HepG2 (cell line): Measurements from ENCODE around the gene MILR1. TPM values are rescaled to one million over a fixed set of nuclear protein-coding genes. Genes with fewer than 3 reads are reported as not detected.

Experiments used
- ARID2 ChIP-seq: sonication (generic); formaldehyde crosslinking; IDR thresholded peaks from 2 replicates; pipeline ENCODE4 v1.8.1; 2022; ENCODE audit warnings: mild to moderate bottlenecking, missing genetic modification reagents, borderline replicate concordance
- BORCS8-MEF2B ChIP-seq: sonication (generic); formaldehyde crosslinking; IDR thresholded peaks from 2 replicates; pipeline ENCODE4 v1.8.0; 2022; ENCODE audit warnings: mild to moderate bottlenecking, missing genetic modification reagents
- ELF1 ChIP-seq: sonication (generic); formaldehyde crosslinking; IDR thresholded peaks from 2 replicates; pipeline ENCODE4 v1.4.0; 2020; ENCODE audit warnings: missing genetic modification reagents
- ESRRA ChIP-seq: sonication (generic); formaldehyde crosslinking; IDR thresholded peaks from 2 replicates; pipeline ENCODE4 v1.5.1; 2020; ENCODE audit warnings: mild to moderate bottlenecking, low read depth, missing genetic modification reagents
- HHEX ChIP-seq: IDR thresholded peaks from 2 replicates; pipeline ENCODE4 v1.6.1; 2016; ENCODE audit warnings: control low read depth
- IKZF5 ChIP-seq: IDR thresholded peaks from 2 replicates; pipeline ENCODE4 v1.6.1; 2018; ENCODE audit warnings: missing genetic modification reagents, mild to moderate bottlenecking, missing compliant biosample characterization
- MAFF ChIP-seq: IDR thresholded peaks from 2 replicates; pipeline ENCODE4 v1.6.1; 2011; ENCODE audit warnings: low read depth, low read length, improper control_type of control experiment
- MEF2D ChIP-seq: sonication (generic); formaldehyde crosslinking; IDR thresholded peaks from 2 replicates; pipeline ENCODE4 v1.5.1; 2020; ENCODE audit warnings: mild to moderate bottlenecking, missing genetic modification reagents
- NCOA5 ChIP-seq: sonication (generic); formaldehyde crosslinking; IDR thresholded peaks from 2 replicates; pipeline ENCODE4 v1.4.0; 2020; ENCODE audit warnings: missing genetic modification reagents
- NR2F2 ChIP-seq: IDR thresholded peaks from 2 replicates; pipeline ENCODE4 v1.6.1; 2012; ENCODE audit warnings: low read depth, inconsistent platforms, borderline replicate concordance
- PAWR ChIP-seq: sonication (generic); formaldehyde crosslinking; IDR thresholded peaks from 2 replicates; pipeline ENCODE4 v1.4.0; 2020; ENCODE audit warnings: missing genetic modification reagents, mild to moderate bottlenecking, borderline replicate concordance
- SNAPC2 ChIP-seq: sonication (generic); formaldehyde crosslinking; IDR thresholded peaks from 2 replicates; pipeline ENCODE4 v1.8.1; 2022; ENCODE audit warnings: mild to moderate bottlenecking, missing genetic modification reagents
- SP5 ChIP-seq: IDR thresholded peaks from 2 replicates; pipeline ENCODE4 v1.6.1; 2016; ENCODE audit warnings: low read depth, borderline replicate concordance
- THAP11 ChIP-seq: IDR thresholded peaks from 2 replicates; pipeline ENCODE4 v1.6.1; 2016; ENCODE audit warnings: missing biosample characterization, missing genetic modification reagents
- YY1 ChIP-seq: IDR thresholded peaks from 2 replicates; pipeline ENCODE4 v1.6.1; 2011; ENCODE audit warnings: low read length, low read depth, moderate library complexity, mild to moderate bottlenecking; ENCODE audit not compliant: insufficient read depth, insufficient replicate concordance
- ZBTB3 ChIP-seq: sonication (generic); formaldehyde crosslinking; IDR thresholded peaks from 2 replicates; pipeline ENCODE4 v1.4.0; 2020; ENCODE audit warnings: low read depth, mild to moderate bottlenecking, moderate library complexity, missing genetic modification reagents, borderline replicate concordance
- ZEB1 ChIP-seq: IDR thresholded peaks from 2 replicates; pipeline ENCODE4 v1.6.1; 2012; ENCODE audit warnings: mild to moderate bottlenecking, low read depth, inconsistent platforms; ENCODE audit not compliant: insufficient replicate concordance
- ZNF543 ChIP-seq: sonication (generic); formaldehyde crosslinking; IDR thresholded peaks from 2 replicates; pipeline ENCODE4 v1.4.0; 2020; ENCODE audit warnings: mild to moderate bottlenecking, missing genetic modification reagents
- ZNF841 ChIP-seq: sonication (generic); formaldehyde crosslinking; IDR thresholded peaks from 2 replicates; pipeline ENCODE4 v1.8.1; 2023; ENCODE audit warnings: missing genetic modification reagents, borderline replicate concordance
- polyA plus RNA-seq, 8 experiments: library from polyadenylated mRNA; depleted of rRNA in 3 of 8; stranded (reverse) in 7 of 8; unstranded in 1 of 8; fragments of >200 nt; fragmentation: Illumina TruSeq in 4 of 8; extraction: Trizol in 4 of 8; gene quantifications; 2 replicates each; pipeline versions ENCODE4 v1.2.1 to v1.2.3, GENCODE V29; 2011 to 2016; ENCODE audit warnings: low read depth in 4 of 8, missing spikeins in 1 of 8, mixed read lengths in 1 of 8; ENCODE audit not compliant: insufficient read depth in 1 of 8
- total RNA-seq, 5 experiments: library from RNA; depleted of rRNA; stranded (reverse); fragments of >200 nt; fragmentation: Illumina TruSeq; extraction: Trizol; gene quantifications; 2 replicates each; pipeline ENCODE4 v1.2.3, GENCODE V29; 2016; ENCODE audit warnings: low read depth in 1 of 5
- TF ChIP-seq, protein P1 (sequence below): IDR thresholded peaks from 2 replicates; pipeline ENCODE4 v1.6.1; 2012; ENCODE audit warnings: inconsistent platforms
- TF ChIP-seq, protein P2 (sequence below): sonication (generic); formaldehyde crosslinking; IDR thresholded peaks from 2 replicates; pipeline ENCODE4 v1.5.0; 2020; ENCODE audit warnings: missing genetic modification reagents
- TF ChIP-seq, protein P3 (sequence below): sonication (generic); formaldehyde crosslinking; IDR thresholded peaks from 2 replicates; pipeline ENCODE4 v1.4.0; 2020; ENCODE audit warnings: mild to moderate bottlenecking, missing genetic modification reagents

MILR1 gene
- total and polyA plus RNA-seq, 2 of the 13 experiments (the other 11 are each of a cell fraction or from before 2014, with no cell fraction given), result 0.27 to 1.7 TPM

DNA sequence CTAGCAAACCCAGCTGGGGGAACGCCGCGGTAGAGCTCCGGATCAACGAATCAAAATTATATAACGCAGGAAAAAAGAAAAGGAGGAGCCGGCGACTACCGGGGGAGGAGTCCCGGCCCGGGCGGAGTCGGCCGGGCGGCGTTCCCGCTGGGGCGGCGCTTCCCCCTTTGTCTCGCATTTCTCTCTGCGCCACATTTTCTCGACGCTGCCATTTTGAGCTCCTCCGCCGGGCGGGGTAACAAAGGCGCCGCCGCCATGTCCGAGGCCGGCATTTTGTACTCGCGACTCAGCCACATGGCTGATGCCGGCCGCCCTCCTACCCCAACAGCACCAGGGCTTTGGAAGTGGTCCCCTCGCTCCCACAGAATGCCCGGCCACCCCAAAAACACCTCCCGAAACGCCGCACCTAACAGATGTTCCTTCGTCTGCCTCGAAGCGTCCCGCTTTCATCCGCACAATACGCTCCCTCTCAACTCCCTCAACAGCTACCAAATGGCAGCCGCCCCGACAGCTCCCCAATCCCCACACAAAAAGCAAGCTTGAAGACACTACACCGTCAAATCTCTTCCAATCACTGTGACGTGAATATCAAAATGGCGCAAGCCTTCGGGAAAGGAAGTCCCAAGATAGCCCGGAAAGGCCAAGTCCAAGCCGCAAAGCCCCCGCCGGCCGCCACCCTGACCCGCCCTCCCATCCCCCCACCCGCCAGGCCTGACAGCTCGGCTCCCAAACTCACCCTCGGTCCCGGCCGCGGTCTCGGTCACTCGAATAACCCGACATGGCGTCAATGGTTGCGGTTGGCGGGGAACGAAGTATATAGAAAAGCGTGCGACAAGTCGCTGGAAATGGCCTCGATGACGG, 56.7 kb downstream of the MILR1 start (continued):
- TF ChIP-seq ELF1 (CRISPR knock-in tag), result peak; percentile 33; the same call in 1 of the 2 replicates
- no peak for TF ChIP-seq ARID2 (CRISPR knock-in tag)
- TF ChIP-seq, protein P1, sequence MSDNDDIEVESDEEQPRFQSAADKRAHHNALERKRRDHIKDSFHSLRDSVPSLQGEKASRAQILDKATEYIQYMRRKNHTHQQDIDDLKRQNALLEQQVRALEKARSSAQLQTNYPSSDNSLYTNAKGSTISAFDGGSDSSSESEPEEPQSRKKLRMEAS, result peak; percentile 87
- TF ChIP-seq BORCS8-MEF2B (CRISPR knock-in tag), result no peak
- TF ChIP-seq ESRRA, result no peak
- TF ChIP-seq SNAPC2 (CRISPR knock-in tag), result no peak
- no peak for TF ChIP-seq MAFF
- TF ChIP-seq ZBTB3, result peak; percentile 77; the same call in 1 of the 2 replicates
- no peak for TF ChIP-seq ZNF841 (CRISPR knock-in tag)
- peak; percentile 43 for TF ChIP-seq THAP11 (CRISPR knock-in tag)
- peak; percentile 71; the same call in 1 of the 2 replicates for TF ChIP-seq IKZF5
- TF ChIP-seq, protein P2, sequence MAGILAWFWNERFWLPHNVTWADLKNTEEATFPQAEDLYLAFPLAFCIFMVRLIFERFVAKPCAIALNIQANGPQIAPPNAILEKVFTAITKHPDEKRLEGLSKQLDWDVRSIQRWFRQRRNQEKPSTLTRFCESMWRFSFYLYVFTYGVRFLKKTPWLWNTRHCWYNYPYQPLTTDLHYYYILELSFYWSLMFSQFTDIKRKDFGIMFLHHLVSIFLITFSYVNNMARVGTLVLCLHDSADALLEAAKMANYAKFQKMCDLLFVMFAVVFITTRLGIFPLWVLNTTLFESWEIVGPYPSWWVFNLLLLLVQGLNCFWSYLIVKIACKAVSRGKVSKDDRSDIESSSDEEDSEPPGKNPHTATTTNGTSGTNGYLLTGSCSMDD (CRISPR knock-in tag), result no peak
- TF ChIP-seq HHEX, result 0 out of 2 replicates have a peak, but pooled peaks have one; percentile 6
- no peak for TF ChIP-seq NR2F2
- no peak for TF ChIP-seq PAWR
- TF ChIP-seq MEF2D (CRISPR knock-in tag), result no peak
- peak; percentile 8 for TF ChIP-seq ZEB1
- no peak for TF ChIP-seq SP5 (CRISPR knock-in tag)
- TF ChIP-seq YY1, result peak; percentile 98
- TF ChIP-seq, protein P3, sequence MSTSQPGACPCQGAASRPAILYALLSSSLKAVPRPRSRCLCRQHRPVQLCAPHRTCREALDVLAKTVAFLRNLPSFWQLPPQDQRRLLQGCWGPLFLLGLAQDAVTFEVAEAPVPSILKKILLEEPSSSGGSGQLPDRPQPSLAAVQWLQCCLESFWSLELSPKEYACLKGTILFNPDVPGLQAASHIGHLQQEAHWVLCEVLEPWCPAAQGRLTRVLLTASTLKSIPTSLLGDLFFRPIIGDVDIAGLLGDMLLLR (CRISPR knock-in tag), result no peak
- no peak for TF ChIP-seq NCOA5 (CRISPR knock-in tag)
- peak; percentile 36; the same call in 1 of the 2 replicates for TF ChIP-seq ZNF543
